Colonic mucosa (tissue), 4 donors: ENCODE data around the gene AMER3. TPM values are rescaled to one million over a fixed set of nuclear protein-coding genes. Genes with fewer than 3 reads are reported as not detected.

Source experiments
- DNase-seq: peaks from one replicate; pipeline ENCODE4 v3.0.0-alpha.2; 2020
- H3K27ac ChIP-seq: fragments of 200-600 bp; one replicate; pipeline ENCODE4 v1.8.0; 2021
- H3K27me3 ChIP-seq: fragments of 200-600 bp; one replicate; pipeline ENCODE4 v1.8.0; 2021
- H3K36me3 ChIP-seq: fragments of 200-600 bp; one replicate; pipeline ENCODE4 v1.8.0; 2021
- H3K4me1 ChIP-seq: fragments of 200-600 bp; one replicate; pipeline ENCODE4 v1.8.0; 2021; ENCODE audit warnings: mild to moderate bottlenecking
- H3K4me3 ChIP-seq: fragments of 200-600 bp; one replicate; pipeline ENCODE4 v1.8.0; 2021
- H3K9ac ChIP-seq, 2 donors: one replicate each; pipeline ENCODE4 v1.7.0; 2013; ENCODE audit warnings: control low read depth in 2 of 2, low read depth in 2 of 2, low read length in 2 of 2
- H3K9me3 ChIP-seq: fragments of 200-600 bp; one replicate; pipeline ENCODE4 v1.8.0; 2021
- intact Hi-C: fragments of 100-400 bp; cut with DNase I; formaldehyde crosslinking; loops from one replicate; pipeline ENCODE4 v1.14.1; 2022
- total RNA-seq, 2 donors: library from RNA; stranded (reverse); fragmentation: NEBNext Ultra II Directional in 1 of 2; extraction: Animal tissue kit (Norgen Biotek cat#: 25700) in 1 of 2; gene quantifications; one replicate each; pipeline ENCODE4 v1.2.1, GENCODE V29; 2021
- TF ChIP-seq, protein P1 (sequence below): fragments of 200-600 bp; IDR thresholded peaks from one replicate; pipeline ENCODE4 v1.8.0; 2022; ENCODE audit warnings: antibody characterized with exemption, mild to moderate bottlenecking
- donor health status: healthy.
- donor health status: DM: no; HTN: no; CAD: no.
- donor health status: DM: no; HTN: no; CAD: no.

Gene AMER3
- total RNA-seq, 2 donors from 2014 or later: 0.27 to 0.56 TPM

DNA sequence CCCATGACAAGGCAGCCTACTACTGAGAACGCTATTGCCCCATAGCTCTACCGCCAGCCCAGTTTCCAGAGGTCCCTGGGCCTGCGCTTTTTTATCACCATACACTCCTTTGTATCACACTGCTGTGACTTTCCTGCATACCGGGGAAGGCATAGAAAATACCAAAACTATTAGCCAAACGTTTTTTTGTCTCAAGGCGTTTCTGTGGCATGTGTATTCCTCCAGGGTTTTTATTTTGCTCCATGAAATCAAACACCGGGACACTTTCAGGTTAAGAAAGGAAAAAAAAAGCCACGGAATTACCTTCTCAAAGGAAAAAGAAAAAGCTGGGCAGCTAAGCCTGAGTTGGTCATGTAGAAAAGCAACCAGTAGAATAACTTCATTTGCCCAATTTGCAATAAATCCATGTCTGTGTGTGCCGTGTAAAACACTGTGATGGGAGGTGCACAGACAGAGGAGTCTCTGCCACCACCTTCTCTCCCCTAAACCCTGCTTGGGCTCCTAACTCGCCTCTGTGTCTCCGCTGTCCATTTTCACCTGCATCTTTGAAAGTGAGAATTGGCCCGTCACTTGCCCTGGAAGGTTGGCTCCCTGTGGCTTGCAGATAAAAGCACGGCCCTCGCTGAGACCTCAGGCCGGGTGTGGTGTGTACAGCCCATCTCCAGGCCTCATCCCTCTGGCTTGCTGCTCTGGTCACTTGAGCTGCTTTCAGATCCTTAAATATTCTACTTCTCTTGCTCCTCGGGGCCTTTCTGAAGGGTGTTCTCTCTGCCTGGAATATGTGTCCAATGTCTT, 1.7 kb downstream of the AMER3 start:
- Histone ChIP-seq H3K9me3 (no peaks in the 10 kb centered on the region), H3K36me3 (no peaks in the 10 kb centered on the region), H3K9ac (no peak overlapping the region), H3K27me3 (peaks cover 17% of the 10 kb centered on the region), H3K4me3 (no peak overlapping the region), H3K4me1 (no peaks in the 10 kb centered on the region), H3K27ac (no peak overlapping the region)
- no peak for DNase-seq
- TF ChIP-seq, protein P1, sequence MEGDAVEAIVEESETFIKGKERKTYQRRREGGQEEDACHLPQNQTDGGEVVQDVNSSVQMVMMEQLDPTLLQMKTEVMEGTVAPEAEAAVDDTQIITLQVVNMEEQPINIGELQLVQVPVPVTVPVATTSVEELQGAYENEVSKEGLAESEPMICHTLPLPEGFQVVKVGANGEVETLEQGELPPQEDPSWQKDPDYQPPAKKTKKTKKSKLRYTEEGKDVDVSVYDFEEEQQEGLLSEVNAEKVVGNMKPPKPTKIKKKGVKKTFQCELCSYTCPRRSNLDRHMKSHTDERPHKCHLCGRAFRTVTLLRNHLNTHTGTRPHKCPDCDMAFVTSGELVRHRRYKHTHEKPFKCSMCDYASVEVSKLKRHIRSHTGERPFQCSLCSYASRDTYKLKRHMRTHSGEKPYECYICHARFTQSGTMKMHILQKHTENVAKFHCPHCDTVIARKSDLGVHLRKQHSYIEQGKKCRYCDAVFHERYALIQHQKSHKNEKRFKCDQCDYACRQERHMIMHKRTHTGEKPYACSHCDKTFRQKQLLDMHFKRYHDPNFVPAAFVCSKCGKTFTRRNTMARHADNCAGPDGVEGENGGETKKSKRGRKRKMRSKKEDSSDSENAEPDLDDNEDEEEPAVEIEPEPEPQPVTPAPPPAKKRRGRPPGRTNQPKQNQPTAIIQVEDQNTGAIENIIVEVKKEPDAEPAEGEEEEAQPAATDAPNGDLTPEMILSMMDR: no peak
- intact Hi-C loops: no loop called here

DNA sequence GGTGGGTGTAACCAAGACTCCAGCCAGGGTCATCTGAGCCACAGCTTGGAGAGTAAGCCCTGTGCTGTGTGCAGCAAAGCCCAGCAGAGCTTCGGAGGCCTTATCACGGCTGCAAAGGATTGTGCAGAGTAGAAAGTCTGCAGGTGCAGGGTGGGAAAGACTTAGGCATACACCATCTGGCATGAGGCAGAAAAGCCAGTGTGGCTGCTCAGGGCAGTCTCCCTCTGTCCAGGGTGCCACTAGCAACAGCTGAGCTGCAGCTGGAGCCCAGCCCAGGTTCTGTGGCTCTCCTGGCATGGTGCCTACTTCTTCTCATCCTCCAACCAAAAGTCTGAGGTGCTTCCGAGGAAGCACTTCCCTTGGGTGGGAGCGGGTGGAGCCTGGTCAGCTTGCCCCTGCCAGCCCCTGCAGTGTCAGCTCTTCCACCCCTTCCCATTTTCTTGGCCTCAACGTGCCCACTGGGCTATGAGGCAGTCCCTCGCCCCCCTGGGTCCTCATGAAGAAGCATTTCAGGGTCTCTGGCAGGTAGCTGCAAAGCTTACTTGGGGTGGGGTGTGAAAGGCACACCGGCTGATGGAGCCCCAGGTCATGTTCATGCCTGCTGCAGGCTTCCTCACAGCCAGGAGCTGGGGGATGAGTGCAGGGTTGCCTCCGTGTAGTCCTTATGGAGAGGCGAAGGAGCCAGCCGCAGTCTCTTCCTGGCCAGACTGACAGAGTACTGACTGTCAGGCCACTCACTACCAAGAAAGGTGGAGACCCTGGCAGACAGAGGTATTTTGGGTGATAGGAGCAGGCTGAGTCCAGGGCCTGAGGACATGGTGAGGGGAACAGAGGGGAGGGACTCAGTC, 4.8 kb downstream of the AMER3 start:
- Histone ChIP-seq H3K4me3 (no peak overlapping the region), H3K27me3 (peaks cover 11% of the 10 kb centered on the region), H3K9me3 (no peaks in the 10 kb centered on the region), H3K4me1 (no peaks in the 10 kb centered on the region), H3K36me3 (no peaks in the 10 kb centered on the region), H3K9ac (no peak overlapping the region), H3K27ac (no peak overlapping the region)
- DNase-seq: no peak
- TF ChIP-seq, protein P1: no peak
- intact Hi-C loops: no loop called here

DNA sequence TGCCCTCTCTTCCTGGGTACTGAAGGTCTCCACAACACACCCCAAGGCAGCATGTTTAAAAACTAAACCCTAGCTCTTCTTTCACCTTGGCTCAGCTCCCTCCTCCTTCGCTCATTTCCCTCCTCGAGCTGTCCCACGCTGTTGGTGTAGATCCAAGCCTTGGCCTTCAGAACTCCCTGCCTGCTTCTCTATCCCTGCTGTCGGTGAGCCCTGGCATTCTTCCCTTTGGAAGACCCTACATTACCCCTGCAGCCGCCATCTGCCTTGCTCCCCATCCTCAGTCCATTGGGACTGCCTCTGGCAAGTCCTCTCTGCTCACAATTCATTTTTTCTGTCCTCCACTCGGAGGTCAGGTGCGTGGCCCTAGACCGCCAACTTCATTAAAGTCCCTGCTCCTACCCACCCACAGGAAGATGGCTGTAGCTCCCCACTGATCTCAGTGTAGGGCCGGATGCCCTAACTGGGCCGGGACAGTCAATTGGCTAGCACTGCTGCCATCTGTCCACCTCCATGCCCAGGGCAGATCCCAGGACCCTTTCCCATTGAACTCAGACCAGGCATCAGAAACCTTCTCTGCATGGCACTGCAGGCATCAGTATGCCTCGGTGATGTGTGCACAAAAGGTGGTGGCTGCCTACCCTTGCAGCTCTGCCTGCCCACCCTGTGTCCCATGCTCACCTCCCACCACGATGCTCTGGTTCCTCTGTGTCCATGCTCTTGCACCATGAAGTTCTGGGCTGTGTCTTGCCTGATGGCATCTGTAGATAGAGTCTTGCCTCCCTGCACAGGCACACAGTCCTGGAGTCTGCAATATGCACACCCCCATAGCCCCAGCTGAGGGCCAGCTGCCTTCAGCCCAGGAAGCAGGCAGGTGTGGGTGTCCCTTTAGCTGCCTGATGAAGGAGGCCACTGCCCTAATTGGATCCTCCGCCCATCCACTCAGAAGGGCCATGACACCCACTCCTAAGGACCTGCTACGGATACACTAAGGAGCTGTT, 5.7 kb downstream of the AMER3 start:
- intact Hi-C loops: no loop called here

DNA sequence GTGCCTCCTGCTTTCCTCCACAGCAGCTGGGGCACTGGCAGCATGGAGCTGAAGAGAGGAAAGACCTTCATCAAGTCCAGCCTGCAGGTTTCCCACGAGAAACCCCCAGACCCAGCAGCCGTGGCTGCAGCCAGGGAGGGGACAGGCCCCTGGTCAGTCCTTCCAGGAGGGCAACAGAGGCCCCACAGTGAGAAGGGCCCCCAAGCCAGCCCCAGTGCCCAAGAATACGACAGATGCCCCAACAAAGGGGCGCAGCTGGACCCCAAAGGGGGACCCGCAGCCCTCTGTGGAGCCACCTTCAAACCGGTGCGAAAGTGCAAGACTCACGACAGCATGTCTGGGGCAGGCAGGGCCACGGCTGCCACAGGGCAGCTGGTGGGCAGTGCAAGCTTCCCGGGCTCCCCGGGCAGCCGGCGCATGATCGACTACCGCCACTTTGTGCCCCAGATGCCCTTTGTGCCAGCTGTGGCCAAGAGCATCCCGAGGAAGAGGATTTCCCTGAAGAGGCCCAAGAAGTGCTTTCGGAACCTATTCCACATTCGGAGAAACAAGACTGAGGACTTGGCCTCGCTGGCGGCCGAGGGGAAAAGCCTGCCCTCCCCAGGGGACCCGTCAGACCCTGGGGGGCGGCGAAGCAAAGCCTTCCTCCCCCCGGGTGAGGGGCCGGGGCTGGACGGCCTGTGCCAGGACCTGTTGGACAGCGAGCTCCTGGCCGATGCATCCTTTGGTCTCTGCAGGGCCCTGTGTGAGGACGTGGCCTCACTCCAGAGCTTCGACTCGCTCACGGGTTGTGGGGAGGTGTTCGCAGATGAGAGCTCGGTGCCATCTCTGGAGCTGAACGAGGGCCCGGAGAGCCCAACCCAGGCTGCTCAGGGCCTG, 6.9 kb downstream of the AMER3 start:
- no peaks in the 10 kb centered on the region for H3K9me3 ChIP-seq
- TF ChIP-seq, protein P1: no peak
- intact Hi-C loops: no loop called here
- DNase-seq: no peak
- H3K36me3 ChIP-seq: no peaks in the 10 kb centered on the region
- no peak overlapping the region for H3K9ac ChIP-seq
- H3K4me1 ChIP-seq: no peaks in the 10 kb centered on the region
- H3K27me3 ChIP-seq: no peaks in the 10 kb centered on the region
- no peak overlapping the region for H3K4me3 ChIP-seq
- no peak overlapping the region for H3K27ac ChIP-seq

More for the DNA sequence above, 5.7 kb downstream of the AMER3 start:
- Histone ChIP-seq H3K9me3 (no peaks in the 10 kb centered on the region), H3K36me3 (no peaks in the 10 kb centered on the region), H3K4me1 (no peaks in the 10 kb centered on the region), H3K27me3 (peaks cover 4% of the 10 kb centered on the region), H3K4me3 (no peak overlapping the region), H3K27ac (no peak overlapping the region), H3K9ac (no peak overlapping the region)
- no peak for DNase-seq
- TF ChIP-seq, protein P1: no peak
